ENCODE data around the gene CD300E.

GRCh38 chr17:74670329-74670728, 46.8 kb upstream of the CD300E start:
- TF ChIP-seq CTCF (IDR thresholded peaks at IDR 0.05) (no peak), POLR2A (IDR thresholded peaks at IDR 0.05) (no peak), EP300 (IDR thresholded peaks at IDR 0.05) (no peak), POLR2AphosphoS5 (IDR thresholded peaks at IDR 0.05) (no peak)

Measured in upper lobe of left lung (tissue), 4 donors.